Caco-2 (cell line): ENCODE data around the gene CCL13. TPM values are rescaled to one million over a fixed set of nuclear protein-coding genes. Genes with fewer than 3 reads are reported as not detected.

Experiments
- BruUV-seq: library from RNA; stranded (reverse); fragments of 400-500 nt; replicated peaks from 2 replicates; lab custom pipeline; 2021; lab: Mats Ljungman, UMichigan
- CTCF ChIA-PET: fragments of 300-600 bp; sonication (Branson Sonifier 250); formaldehyde crosslinking; loops from one replicate; lab custom pipeline; 2022; ENCODE audit warnings: antibody characterized with exemption; lab: Charles Lee
- POLR2A ChIA-PET: fragments of 300-600 bp; sonication (Branson Sonifier 250); formaldehyde crosslinking; loops from one replicate; lab custom pipeline; 2022; ENCODE audit warnings: antibody characterized with exemption; lab: Charles Lee
- DNase-seq, 2 experiments: peaks; one replicate each; pipeline versions ENCODE4 v3.0.0 to v3.0.0-alpha.2; 2020 to 2022
- H3K27me3 ChIP-seq: replicated peaks from 2 replicates; pipeline ENCODE4 v1.6.0; 2011; ENCODE audit warnings: low read length; ENCODE audit not compliant: control insufficient read depth, insufficient read depth
- H3K36me3 ChIP-seq: 2 replicates; pipeline ENCODE4 v1.5.1; 2011; ENCODE audit warnings: low read length; ENCODE audit not compliant: control insufficient read depth, insufficient read depth
- H3K4me1 ChIP-seq: fragments of 250-450 bp; sonication (Bioruptor Pico); 2 replicates; pipeline ENCODE4 v1.5.1; 2020; ENCODE audit warnings: mild to moderate bottlenecking
- H3K4me3 ChIP-seq: 2 replicates; pipeline ENCODE4 v1.5.1; 2011; ENCODE audit warnings: low read depth, mild to moderate bottlenecking, control low read depth, low read length
- H3K9me3 ChIP-seq: fragments of 250-450 bp; sonication (Bioruptor Pico); 2 replicates; pipeline ENCODE4 v1.5.1; 2020; ENCODE audit warnings: mild to moderate bottlenecking, moderate library complexity
- H3K27ac Mint-ChIP-seq: one replicate; pipeline ENCODE4 v1.8.0; 2022; ENCODE audit warnings: mixed read lengths; ENCODE audit not compliant: unreplicated experiment
- H3K27me3 Mint-ChIP-seq: one replicate; pipeline ENCODE4 v1.8.0; 2022; ENCODE audit warnings: mixed read lengths; ENCODE audit not compliant: insufficient read depth, unreplicated experiment
- H3K36me3 Mint-ChIP-seq: one replicate; pipeline ENCODE4 v1.8.0; 2022; ENCODE audit warnings: mild to moderate bottlenecking, mixed read lengths; ENCODE audit not compliant: insufficient read depth, unreplicated experiment
- H3K4me1 Mint-ChIP-seq: one replicate; pipeline ENCODE4 v1.8.0; 2022; ENCODE audit warnings: low read depth, mixed read lengths; ENCODE audit not compliant: unreplicated experiment
- H3K4me3 Mint-ChIP-seq: one replicate; pipeline ENCODE4 v1.8.0; 2022; ENCODE audit warnings: mild to moderate bottlenecking, moderate library complexity, mixed read lengths; ENCODE audit not compliant: unreplicated experiment
- H3K9me3 Mint-ChIP-seq: one replicate; pipeline ENCODE4 v1.8.0; 2022; ENCODE audit warnings: mixed read lengths; ENCODE audit not compliant: unreplicated experiment
- intact Hi-C: fragments of 100-400 bp; cut with micrococcal nuclease; formaldehyde crosslinking; loops from one replicate; pipeline ENCODE4 v1.10.0; 2022; ENCODE audit not compliant: unreplicated experiment
- total RNA-seq: library from RNA; stranded (reverse); gene quantifications from 2 replicates; pipeline ENCODE4 v1.2.3, GENCODE V29; 2022
- TF ChIP-seq, protein P1 (sequence below), 2 experiments: fragments of 200-600 bp in 1 of 2; IDR thresholded peaks; 1 replicate in 1 of 2; 2 replicates in 1 of 2; pipeline versions ENCODE4 v1.5.1 to v1.8.0; 2011 to 2022; ENCODE audit warnings: antibody characterized with exemption in 1 of 2, control low read depth in 1 of 2, inconsistent platforms in 1 of 2, low read depth in 1 of 2, low read length in 1 of 2, mild to moderate bottlenecking in 1 of 2, moderate library complexity in 1 of 2; ENCODE audit not compliant: insufficient read depth in 1 of 2, severe bottlenecking in 1 of 2, unreplicated experiment in 1 of 2

The CCL13 gene
- total RNA-seq, 1 experiment from 2014 or later, result not detected

DNA sequence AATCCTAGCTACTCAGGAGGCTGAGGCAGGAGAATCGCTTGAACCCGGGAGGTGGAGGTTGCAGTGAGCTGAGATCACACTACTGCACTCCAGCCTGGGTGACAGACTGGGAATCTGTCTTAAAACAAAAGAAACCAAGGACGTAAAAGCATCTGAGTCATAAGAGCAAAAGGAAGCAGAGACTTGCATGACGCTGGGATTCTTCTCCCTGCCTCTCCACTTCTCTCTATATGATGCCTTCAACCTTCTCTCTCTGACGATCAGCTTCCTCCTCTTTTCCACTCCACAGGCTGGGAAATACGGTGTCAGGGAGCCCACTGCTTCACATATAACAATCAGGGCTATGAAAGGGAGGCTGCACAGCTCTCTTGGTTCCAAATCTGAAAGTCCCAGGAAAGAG, 49.9 kb downstream of the CCL13 start:
- H3K4me1 ChIP-seq, result no peaks in the 10 kb centered on the region
- Mint-ChIP-seq H3K36me3 (no peaks in the 10 kb centered on the region), H3K4me1 (peaks cover 4% of the 10 kb centered on the region), H3K9me3 (no peaks in the 10 kb centered on the region), H3K27me3 (peaks cover 13% of the 10 kb centered on the region), H3K4me3 (no peak overlapping the region), H3K27ac (no peak overlapping the region)
- ChIA-PET POLR2A (no interaction called here), CTCF (no interaction called here)
- no peak overlapping the region for H3K4me3 ChIP-seq
- BruUV-seq, result no TSS peak
- no peaks in the 10 kb centered on the region for H3K9me3 ChIP-seq
- DNase-seq, result no peak
- H3K27me3 ChIP-seq, result no peaks in the 10 kb centered on the region; the same call in 1 of the 2 replicates
- TF ChIP-seq, protein P1, sequence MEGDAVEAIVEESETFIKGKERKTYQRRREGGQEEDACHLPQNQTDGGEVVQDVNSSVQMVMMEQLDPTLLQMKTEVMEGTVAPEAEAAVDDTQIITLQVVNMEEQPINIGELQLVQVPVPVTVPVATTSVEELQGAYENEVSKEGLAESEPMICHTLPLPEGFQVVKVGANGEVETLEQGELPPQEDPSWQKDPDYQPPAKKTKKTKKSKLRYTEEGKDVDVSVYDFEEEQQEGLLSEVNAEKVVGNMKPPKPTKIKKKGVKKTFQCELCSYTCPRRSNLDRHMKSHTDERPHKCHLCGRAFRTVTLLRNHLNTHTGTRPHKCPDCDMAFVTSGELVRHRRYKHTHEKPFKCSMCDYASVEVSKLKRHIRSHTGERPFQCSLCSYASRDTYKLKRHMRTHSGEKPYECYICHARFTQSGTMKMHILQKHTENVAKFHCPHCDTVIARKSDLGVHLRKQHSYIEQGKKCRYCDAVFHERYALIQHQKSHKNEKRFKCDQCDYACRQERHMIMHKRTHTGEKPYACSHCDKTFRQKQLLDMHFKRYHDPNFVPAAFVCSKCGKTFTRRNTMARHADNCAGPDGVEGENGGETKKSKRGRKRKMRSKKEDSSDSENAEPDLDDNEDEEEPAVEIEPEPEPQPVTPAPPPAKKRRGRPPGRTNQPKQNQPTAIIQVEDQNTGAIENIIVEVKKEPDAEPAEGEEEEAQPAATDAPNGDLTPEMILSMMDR (IDR thresholded peaks at IDR 0.05; ENCODE audit: insufficient read depth in 1 of 2, low read depth in 1 of 2, low read length in 1 of 2, severe bottlenecking in 1 of 2, unreplicated experiment in 1 of 2), result no peak
- intact Hi-C loops, result no loop called here
- no peaks in the 10 kb centered on the region for H3K36me3 ChIP-seq

Other genes with a start within 250 kb of the CCL13 start
- 0.60 TPM in 1 of 2 replicates, not detected in the other for gene CCL2, start 101.2 kb upstream of the CCL13 start, total RNA-seq
- gene CCL7, start 86.3 kb upstream of the CCL13 start, total RNA-seq, result not detected in 2 replicates
- not detected in 2 replicates for gene CCL11, start 70.7 kb upstream of the CCL13 start, total RNA-seq
- not detected in 2 replicates for gene CCL8, start 37.0 kb upstream of the CCL13 start, total RNA-seq
- not detected in 2 replicates for gene CCL1, start 6.8 kb downstream of the CCL13 start, total RNA-seq
- gene TMEM132E, start 223.1 kb downstream of the CCL13 start, total RNA-seq, result 0.07 TPM in 1 of 2 replicates, not detected in the other